Mesendoderm (in vitro differentiated cells): ENCODE results near the gene SMIM29.

Experiments used
- DNase-seq: peaks from one replicate; pipeline ENCODE4 v3.0.0; 2013
- H2AK5ac ChIP-seq: 2 replicates; pipeline ENCODE4 v1.6.1; 2013; ENCODE audit warnings: low read length, inconsistent platforms
- H2BK120ac ChIP-seq: 2 replicates; pipeline ENCODE4 v1.6.1; 2013; ENCODE audit warnings: low read depth, mild to moderate bottlenecking, low read length, moderate library complexity, mixed read lengths
- H2BK15ac ChIP-seq: replicated peaks from 2 replicates; pipeline ENCODE4 v1.6.1; 2013; ENCODE audit warnings: low read depth, mild to moderate bottlenecking, moderate library complexity
- H2BK5ac ChIP-seq: 2 replicates; pipeline ENCODE4 v1.6.1; 2013; ENCODE audit warnings: low read length, inconsistent platforms
- H3K18ac ChIP-seq: 2 replicates; pipeline ENCODE4 v1.6.1; 2013; ENCODE audit warnings: mild to moderate bottlenecking, low read length, mixed read lengths
- H3K23ac ChIP-seq: one replicate; pipeline ENCODE4 v1.6.1; 2013; ENCODE audit warnings: low read length
- H3K27ac ChIP-seq: 2 replicates; pipeline ENCODE4 v1.5.1; 2013; ENCODE audit warnings: low read depth, mild to moderate bottlenecking, inconsistent platforms, low read length, moderate library complexity
- H3K27me3 ChIP-seq: 2 replicates; pipeline ENCODE4 v1.6.1; 2013; ENCODE audit warnings: low read length, control low read depth, mild to moderate bottlenecking, inconsistent platforms; ENCODE audit not compliant: insufficient read depth, poor library complexity
- H3K36me3 ChIP-seq: 2 replicates; pipeline ENCODE4 v1.6.1; 2013; ENCODE audit warnings: low read length, inconsistent platforms; ENCODE audit not compliant: control insufficient read depth, insufficient read depth
- H3K4ac ChIP-seq: one replicate; pipeline ENCODE4 v1.6.1; 2013; ENCODE audit warnings: low read depth, mild to moderate bottlenecking, low read length, moderate library complexity
- H3K4me1 ChIP-seq: 2 replicates; pipeline ENCODE4 v1.6.1; 2013; ENCODE audit warnings: low read depth, low read length, inconsistent platforms; ENCODE audit not compliant: control insufficient read depth
- H3K4me2 ChIP-seq: 2 replicates; pipeline ENCODE4 v1.6.1; 2013; ENCODE audit warnings: low read length
- H3K4me3 ChIP-seq: 2 replicates; pipeline ENCODE4 v1.5.1; 2013; ENCODE audit warnings: mild to moderate bottlenecking, low read length
- H3K56ac ChIP-seq: one replicate; pipeline ENCODE4 v1.6.1; 2013; ENCODE audit warnings: low read length
- H3K79me1 ChIP-seq: 2 replicates; pipeline ENCODE4 v1.6.1; 2013; ENCODE audit warnings: low read length, inconsistent platforms
- H3K79me2 ChIP-seq: 2 replicates; pipeline ENCODE4 v1.6.1; 2013; ENCODE audit warnings: mild to moderate bottlenecking, low read length; ENCODE audit not compliant: control insufficient read depth, insufficient read depth
- H3K9ac ChIP-seq: 2 replicates; pipeline ENCODE4 v1.6.1; 2013; ENCODE audit warnings: low read length, inconsistent platforms
- H4K5ac ChIP-seq: one replicate; pipeline ENCODE4 v1.6.1; 2013; ENCODE audit warnings: low read length
- H4K8ac ChIP-seq: one replicate; pipeline ENCODE4 v1.6.1; 2013; ENCODE audit warnings: low read depth, mild to moderate bottlenecking, control low read depth, low read length, moderate library complexity
- WGBS: extraction: QIAGEN DNeasy Blood & Tissue Kit; methylation state at CpG from one replicate; pipeline ENCODE4 v1.1.7; 2013; ENCODE audit warnings: low lambda C conversion rate, missing lambda C conversion rate; ENCODE audit not compliant: insufficient coverage; ENCODE audit errors: extremely low coverage; 5-methylcytosine and 5-hydroxymethylcytosine counted together

Gene SMIM29

DNA sequence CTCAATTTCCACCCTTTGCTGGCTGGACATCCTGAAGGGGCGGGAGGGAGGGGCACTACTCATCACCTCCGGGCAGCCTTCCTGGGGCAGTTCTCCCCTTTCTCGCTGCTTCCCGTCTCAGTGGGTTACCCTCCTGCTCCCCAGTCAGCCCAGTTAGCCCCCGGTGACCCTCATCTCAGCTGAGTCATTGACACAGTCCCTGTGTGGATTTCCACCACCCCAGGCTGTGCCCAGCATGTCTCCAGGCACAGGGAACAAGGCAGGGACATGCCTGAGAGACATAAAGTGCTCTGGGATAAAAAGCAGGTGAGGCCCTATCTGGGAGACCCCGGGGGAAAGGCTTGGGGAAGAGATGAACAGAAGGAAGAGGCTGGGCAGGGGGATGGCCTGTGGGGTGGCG lies 42.1 kb downstream of the SMIM29 start:
- H3K4me2 ChIP-seq, result no peak overlapping the region
- no peak overlapping the region for H3K56ac ChIP-seq
- DNase-seq, result no peak
- H3K4ac ChIP-seq, result no peak overlapping the region
- H3K18ac ChIP-seq, result no peak overlapping the region
- no peak overlapping the region for H2BK120ac ChIP-seq
- no CpG with 5 or more reads among the region's 7 CpGs for WGBS
- no peaks in the 10 kb centered on the region for H3K79me2 ChIP-seq
- H2BK15ac ChIP-seq, result no peak overlapping the region
- H3K9ac ChIP-seq, result no peak overlapping the region
- no peaks in the 10 kb centered on the region for H3K36me3 ChIP-seq
- no peak overlapping the region for H2BK5ac ChIP-seq
- H3K27ac ChIP-seq, result no peak overlapping the region
- H3K4me1 ChIP-seq, result peaks cover 5% of the 10 kb centered on the region
- H3K4me3 ChIP-seq, result no peak overlapping the region
- H2AK5ac ChIP-seq, result no peak overlapping the region
- H4K8ac ChIP-seq, result no peak overlapping the region
- no peak overlapping the region for H4K5ac ChIP-seq
- H3K27me3 ChIP-seq, result no peaks in the 10 kb centered on the region
- no peak overlapping the region for H3K23ac ChIP-seq
- no peaks in the 10 kb centered on the region for H3K79me1 ChIP-seq

DNA sequence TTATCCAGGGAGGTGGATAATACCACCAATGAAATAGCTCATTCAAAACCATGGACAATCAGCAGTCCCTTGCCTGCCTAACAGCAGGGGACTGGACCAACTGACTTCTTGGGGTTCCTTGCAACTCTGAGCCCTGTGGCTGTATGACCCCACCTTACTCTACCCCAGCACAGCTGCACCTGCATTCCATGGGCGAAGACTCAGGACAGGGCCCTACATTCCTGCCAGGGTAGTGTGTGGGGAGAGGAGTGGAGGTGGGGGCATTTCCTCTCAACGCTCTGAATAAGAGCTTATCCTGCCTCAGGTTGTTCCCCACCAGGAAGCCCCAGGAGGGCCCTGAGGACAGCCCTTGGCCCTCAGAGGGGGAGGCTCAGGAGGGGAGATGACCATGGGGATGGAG lies 42.9 kb downstream of the SMIM29 start:
- DNase-seq, result no peak
- H4K8ac ChIP-seq, result no peak overlapping the region
- no peak overlapping the region for H3K18ac ChIP-seq
- H3K4me3 ChIP-seq, result no peak overlapping the region
- H3K79me1 ChIP-seq, result no peaks in the 10 kb centered on the region
- no peak overlapping the region for H3K23ac ChIP-seq
- peaks cover 5% of the 10 kb centered on the region for H3K4me1 ChIP-seq
- no CpG with 5 or more reads among the region's 2 CpGs for WGBS
- no peak overlapping the region for H2BK15ac ChIP-seq
- H3K56ac ChIP-seq, result peak overlapping the region; percentile 42
- no peak overlapping the region for H3K4ac ChIP-seq
- H3K9ac ChIP-seq, result no peak overlapping the region
- H3K27ac ChIP-seq, result no peak overlapping the region
- no peak overlapping the region for H2AK5ac ChIP-seq
- no peak overlapping the region for H2BK120ac ChIP-seq
- H3K79me2 ChIP-seq, result no peaks in the 10 kb centered on the region
- no peak overlapping the region for H4K5ac ChIP-seq
- no peaks in the 10 kb centered on the region for H3K36me3 ChIP-seq
- H3K4me2 ChIP-seq, result no peak overlapping the region
- H2BK5ac ChIP-seq, result no peak overlapping the region
- H3K27me3 ChIP-seq, result no peaks in the 10 kb centered on the region

DNA sequence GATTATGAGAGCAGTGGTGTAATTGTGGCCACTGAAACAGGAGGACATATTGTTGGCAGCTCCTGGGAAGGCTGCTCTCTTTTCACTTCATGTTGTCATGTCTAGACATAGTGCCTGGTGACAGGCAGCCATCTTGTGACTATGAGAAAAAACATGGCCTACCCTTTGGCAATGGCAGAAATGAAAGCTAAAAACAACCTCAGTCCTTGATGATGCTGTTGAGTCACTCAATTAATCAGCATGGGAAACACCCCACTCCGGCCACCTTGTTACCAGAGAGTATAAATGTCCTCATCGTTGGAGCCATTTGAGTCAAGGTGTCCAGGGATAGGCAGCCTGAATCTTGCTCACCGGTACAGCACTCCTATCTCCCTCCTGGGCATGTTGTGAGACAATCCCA lies 43.3 kb downstream of the SMIM29 start:
- Histone ChIP-seq H2BK120ac (no peak overlapping the region), H3K9ac (no peak overlapping the region), H3K79me1 (no peaks in the 10 kb centered on the region), H2AK5ac (no peak overlapping the region), H2BK5ac (no peak overlapping the region), H3K27me3 (no peaks in the 10 kb centered on the region), H4K5ac (no peak overlapping the region), H3K56ac (no peak overlapping the region), H3K4me1 (peaks cover 5% of the 10 kb centered on the region), H3K23ac (no peak overlapping the region), H3K4ac (no peak overlapping the region), H3K4me3 (no peak overlapping the region), H4K8ac (no peak overlapping the region), H3K27ac (no peak overlapping the region), H3K36me3 (no peaks in the 10 kb centered on the region), H2BK15ac (no peak overlapping the region), H3K79me2 (no peaks in the 10 kb centered on the region), H3K4me2 (no peak overlapping the region), H3K18ac (no peak overlapping the region)
- DNase-seq, result no peak
- no CpG with 5 or more reads among the region's 3 CpGs for WGBS

DNA sequence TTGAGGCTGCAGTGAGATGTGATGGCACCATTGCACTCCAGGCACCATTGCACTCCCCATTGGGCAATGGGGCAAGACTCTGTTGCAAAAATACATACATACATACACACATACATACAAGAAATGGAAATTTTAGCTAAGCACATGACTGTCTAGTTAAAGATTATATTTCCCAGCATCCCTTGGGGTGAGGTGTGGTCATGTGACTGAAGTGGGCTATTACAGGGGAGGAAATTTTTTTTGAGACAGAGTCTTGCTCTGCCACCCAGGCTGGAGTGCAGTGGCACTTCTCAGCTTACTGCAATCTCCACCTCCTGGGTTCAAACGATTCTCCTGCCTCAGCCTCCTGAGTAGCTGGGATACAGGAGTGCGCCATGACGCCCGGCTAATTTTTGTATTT lies 44.1 kb downstream of the SMIM29 start:
- no peak overlapping the region for H3K4me3 ChIP-seq
- H3K27me3 ChIP-seq, result no peaks in the 10 kb centered on the region
- no peak overlapping the region for H3K27ac ChIP-seq
- no peak overlapping the region for H3K18ac ChIP-seq
- no peak overlapping the region for H4K5ac ChIP-seq
- no peak overlapping the region for H3K9ac ChIP-seq
- no peak overlapping the region for H2AK5ac ChIP-seq
- H2BK15ac ChIP-seq, result no peak overlapping the region
- DNase-seq, result no peak
- no peak overlapping the region for H3K4ac ChIP-seq
- no peaks in the 10 kb centered on the region for H3K36me3 ChIP-seq
- H3K4me2 ChIP-seq, result no peak overlapping the region
- no peak overlapping the region for H2BK5ac ChIP-seq
- no peak overlapping the region for H2BK120ac ChIP-seq
- H3K79me1 ChIP-seq, result no peaks in the 10 kb centered on the region
- no peak overlapping the region for H3K56ac ChIP-seq
- no peaks in the 10 kb centered on the region for H3K79me2 ChIP-seq
- WGBS, result no CpG with 5 or more reads among the region's 4 CpGs
- H3K4me1 ChIP-seq, result peaks cover 5% of the 10 kb centered on the region
- H4K8ac ChIP-seq, result no peak overlapping the region
- no peak overlapping the region for H3K23ac ChIP-seq

DNA sequence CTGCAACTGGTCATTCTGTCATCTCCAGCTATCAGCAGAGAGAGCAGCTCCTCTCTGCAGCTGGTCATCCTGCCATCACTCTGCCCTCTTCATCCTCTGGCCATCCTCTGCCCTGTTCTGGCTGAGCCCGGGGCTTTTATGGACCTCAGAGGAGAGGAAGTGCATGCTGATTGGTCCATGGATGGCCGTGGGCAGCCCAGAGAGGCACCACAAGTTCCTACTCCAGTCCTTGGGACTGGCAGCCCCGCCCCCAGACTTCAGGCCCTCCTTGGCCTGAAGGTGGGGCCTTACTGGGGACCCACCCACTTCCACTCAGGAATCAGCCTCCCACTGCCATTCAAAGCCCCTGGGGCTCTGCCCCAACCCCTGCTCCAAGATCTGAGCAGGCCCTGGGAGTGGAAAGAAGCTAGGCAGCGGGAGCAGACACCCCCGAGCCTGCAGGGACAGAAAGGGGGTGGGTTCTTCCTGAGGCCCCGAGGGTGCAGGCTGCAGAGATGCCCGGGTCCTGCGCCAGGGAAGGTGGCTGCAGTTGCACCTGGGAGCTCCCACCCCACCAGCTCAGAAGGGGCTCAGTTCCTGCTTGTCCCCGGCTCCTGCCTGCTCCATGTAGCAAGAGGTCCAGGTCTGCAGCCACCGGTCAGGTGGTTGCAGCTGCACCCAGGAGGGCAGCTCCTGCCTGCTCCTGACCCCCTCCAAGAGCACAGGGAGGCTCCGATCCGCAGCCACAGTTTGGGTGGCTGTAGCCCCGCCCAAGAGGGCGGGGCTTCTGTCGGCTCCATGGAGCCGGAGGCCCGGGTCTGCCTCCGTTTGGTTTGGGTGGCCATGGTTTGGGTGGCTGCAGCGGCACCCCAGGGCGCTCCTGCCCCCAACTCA lies 46.2 kb downstream of the SMIM29 start:
- H2BK5ac ChIP-seq, result no peak overlapping the region
- H3K56ac ChIP-seq, result no peak overlapping the region
- no peak overlapping the region for H2AK5ac ChIP-seq
- no peak overlapping the region for H3K4ac ChIP-seq
- no peak overlapping the region for H3K27ac ChIP-seq
- H3K4me3 ChIP-seq, result no peak overlapping the region
- no peak overlapping the region for H4K8ac ChIP-seq
- no peaks in the 10 kb centered on the region for H3K27me3 ChIP-seq
- no peak overlapping the region for H3K4me2 ChIP-seq
- H3K23ac ChIP-seq, result no peak overlapping the region
- DNase-seq, result peak; percentile 50
- H4K5ac ChIP-seq, result no peak overlapping the region
- no peak overlapping the region for H3K18ac ChIP-seq
- peaks cover 5% of the 10 kb centered on the region for H3K4me1 ChIP-seq
- no peak overlapping the region for H3K9ac ChIP-seq
- no peaks in the 10 kb centered on the region for H3K79me1 ChIP-seq
- no peaks in the 10 kb centered on the region for H3K36me3 ChIP-seq
- no peak overlapping the region for H2BK15ac ChIP-seq
- no peak overlapping the region for H2BK120ac ChIP-seq
- no CpG with 5 or more reads among the region's 20 CpGs for WGBS
- H3K79me2 ChIP-seq, result no peaks in the 10 kb centered on the region
